ENCODE data around the gene CCL22. TPM values are rescaled to one million over a fixed set of nuclear protein-coding genes. Genes with fewer than 3 reads are reported as not detected.

Gene CCL22
- total RNA-seq, 4 donors from 2014 or later, result 0.40 to 3.3 TPM; not detected in 2

DNA sequence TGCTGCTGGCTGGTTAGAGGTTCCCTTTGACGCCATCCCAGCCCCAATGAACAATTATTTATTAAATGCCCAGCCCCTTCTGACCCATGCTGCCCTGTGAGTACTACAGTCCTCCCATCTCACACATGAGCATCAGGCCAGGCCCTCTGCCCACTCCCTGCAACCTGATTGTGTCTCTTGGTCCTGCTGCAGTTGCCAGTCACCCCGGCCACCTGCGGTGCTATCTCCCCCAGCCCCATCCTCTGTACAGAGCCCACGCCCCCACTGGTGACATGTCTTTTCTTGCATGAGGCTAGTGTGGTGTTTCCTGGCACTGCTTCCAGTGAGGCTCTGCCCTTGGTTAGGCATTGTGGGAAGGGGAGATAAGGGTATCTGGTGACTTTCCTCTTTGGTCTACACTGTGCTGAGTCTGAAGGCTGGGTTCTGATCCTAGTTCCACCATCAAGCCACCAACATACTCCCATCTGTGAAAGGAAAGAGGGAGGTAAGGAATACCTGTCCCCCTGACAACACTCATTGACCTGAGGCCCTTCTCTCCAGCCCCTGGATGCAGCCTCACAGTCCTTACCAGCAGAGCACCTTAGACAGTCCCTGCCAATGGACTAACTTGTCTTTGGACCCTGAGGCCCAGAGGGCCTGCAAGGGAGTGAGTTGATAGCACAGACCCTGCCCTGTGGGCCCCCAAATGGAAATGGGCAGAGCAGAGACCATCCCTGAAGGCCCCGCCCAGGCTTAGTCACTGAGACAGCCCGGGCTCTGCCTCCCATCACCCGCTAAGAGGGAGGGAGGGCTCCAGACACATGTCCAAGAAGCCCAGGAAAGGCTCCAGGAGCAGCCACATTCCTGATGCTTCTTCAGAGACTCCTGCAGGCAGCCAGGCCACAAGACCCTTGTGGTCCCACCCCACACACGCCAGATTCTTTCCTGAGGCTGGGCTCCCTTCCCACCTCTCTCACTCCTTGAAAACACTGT, 25.0 kb downstream of the CCL22 start:
- H3K27ac ChIP-seq, result peak overlapping the region in 2 of 4 donors; percentile 13 to 35
- DNase-seq, result peak in 1 of 3 donors; percentile 21
- TF ChIP-seq POLR2A (IDR thresholded peaks at IDR 0.05), result no peak
- TF ChIP-seq, protein P1, sequence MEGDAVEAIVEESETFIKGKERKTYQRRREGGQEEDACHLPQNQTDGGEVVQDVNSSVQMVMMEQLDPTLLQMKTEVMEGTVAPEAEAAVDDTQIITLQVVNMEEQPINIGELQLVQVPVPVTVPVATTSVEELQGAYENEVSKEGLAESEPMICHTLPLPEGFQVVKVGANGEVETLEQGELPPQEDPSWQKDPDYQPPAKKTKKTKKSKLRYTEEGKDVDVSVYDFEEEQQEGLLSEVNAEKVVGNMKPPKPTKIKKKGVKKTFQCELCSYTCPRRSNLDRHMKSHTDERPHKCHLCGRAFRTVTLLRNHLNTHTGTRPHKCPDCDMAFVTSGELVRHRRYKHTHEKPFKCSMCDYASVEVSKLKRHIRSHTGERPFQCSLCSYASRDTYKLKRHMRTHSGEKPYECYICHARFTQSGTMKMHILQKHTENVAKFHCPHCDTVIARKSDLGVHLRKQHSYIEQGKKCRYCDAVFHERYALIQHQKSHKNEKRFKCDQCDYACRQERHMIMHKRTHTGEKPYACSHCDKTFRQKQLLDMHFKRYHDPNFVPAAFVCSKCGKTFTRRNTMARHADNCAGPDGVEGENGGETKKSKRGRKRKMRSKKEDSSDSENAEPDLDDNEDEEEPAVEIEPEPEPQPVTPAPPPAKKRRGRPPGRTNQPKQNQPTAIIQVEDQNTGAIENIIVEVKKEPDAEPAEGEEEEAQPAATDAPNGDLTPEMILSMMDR (IDR thresholded peaks at IDR 0.05), result no peak
- H3K27me3 ChIP-seq, result no peaks in the 10 kb centered on the region
- peaks cover 0 to 15% (median 10%) of the 10 kb centered on the region in 4 donors for H3K4me1 ChIP-seq
- H3K4me3 ChIP-seq, result no peak overlapping the region
- H3K36me3 ChIP-seq, result no peaks in the 10 kb centered on the region
- no peaks in the 10 kb centered on the region for H3K9me3 ChIP-seq

DNA sequence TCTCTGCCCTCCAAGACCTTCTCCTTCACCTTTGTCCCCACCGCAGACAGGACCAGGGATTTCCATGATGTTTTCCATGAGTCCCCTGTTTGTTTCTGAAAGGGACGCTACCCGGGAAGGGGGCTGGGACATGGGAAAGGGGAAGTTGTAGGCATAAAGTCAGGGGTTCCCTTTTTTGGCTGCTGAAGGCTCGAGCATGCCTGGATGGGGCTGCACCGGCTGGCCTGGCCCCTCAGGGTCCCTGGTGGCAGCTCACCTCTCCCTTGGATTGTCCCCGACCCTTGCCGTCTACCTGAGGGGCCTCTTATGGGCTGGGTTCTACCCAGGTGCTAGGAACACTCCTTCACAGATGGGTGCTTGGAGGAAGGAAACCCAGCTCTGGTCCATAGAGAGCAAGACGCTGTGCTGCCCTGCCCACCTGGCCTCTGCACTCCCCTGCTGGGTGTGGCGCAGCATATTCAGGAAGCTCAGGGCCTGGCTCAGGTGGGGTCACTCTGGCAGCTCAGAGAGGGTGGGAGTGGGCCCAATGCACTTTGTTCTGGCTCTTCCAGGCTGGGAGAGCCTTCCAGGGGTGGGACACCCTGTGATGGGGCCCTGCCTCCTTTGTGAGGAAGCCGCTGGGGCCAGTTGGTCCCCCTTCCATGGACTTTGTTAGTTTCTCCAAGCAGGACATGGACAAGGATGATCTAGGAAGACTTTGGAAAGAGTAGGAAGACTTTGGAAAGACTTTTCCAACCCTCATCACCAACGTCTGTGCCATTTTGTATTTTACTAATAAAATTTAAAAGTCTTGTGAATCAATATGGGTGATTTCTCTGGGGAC, 25.9 kb downstream of the CCL22 start:
- peak; percentile 37 to 69 (median 62) for DNase-seq
- Histone ChIP-seq H3K4me3 (no peak overlapping the region), H3K27ac (peak overlapping the region in 2 of 4 donors; percentile 13 to 35), H3K9me3 (no peaks in the 10 kb centered on the region), H3K4me1 (peaks cover 0 to 15% (median 10%) of the 10 kb centered on the region in 4 donors), H3K27me3 (no peaks in the 10 kb centered on the region), H3K36me3 (no peaks in the 10 kb centered on the region)
- no peak for TF ChIP-seq POLR2A (IDR thresholded peaks at IDR 0.05)
- TF ChIP-seq, protein P1 (IDR thresholded peaks at IDR 0.05), result no peak

DNA sequence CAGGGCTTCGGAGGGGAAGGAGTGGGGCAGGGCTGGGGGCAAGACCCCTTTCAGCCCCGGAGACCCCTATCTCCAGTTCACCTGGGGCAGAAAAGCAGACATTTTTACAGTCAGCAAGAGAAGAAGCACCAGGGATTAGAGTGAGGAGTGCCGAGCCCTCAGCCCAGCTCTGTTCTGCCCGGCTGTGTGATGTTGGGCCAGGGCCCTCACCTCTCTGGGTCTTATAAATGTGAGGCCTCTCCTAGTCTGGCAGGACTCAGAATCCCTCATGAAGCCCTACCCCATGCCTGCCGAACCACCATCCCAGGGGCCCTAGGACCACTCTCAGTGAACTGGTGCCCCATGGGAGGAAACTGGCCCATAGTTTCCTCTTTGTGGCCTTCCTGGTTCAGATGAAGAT, 26.5 kb downstream of the CCL22 start:
- DNase-seq, result no peak
- no peaks in the 10 kb centered on the region for H3K36me3 ChIP-seq
- H3K27ac ChIP-seq, result no peak overlapping the region
- TF ChIP-seq, protein P1 (IDR thresholded peaks at IDR 0.05), result no peak
- no peak overlapping the region for H3K4me3 ChIP-seq
- H3K27me3 ChIP-seq, result no peaks in the 10 kb centered on the region
- H3K4me1 ChIP-seq, result peaks cover 0 to 15% (median 10%) of the 10 kb centered on the region in 4 donors
- no peaks in the 10 kb centered on the region for H3K9me3 ChIP-seq

DNA sequence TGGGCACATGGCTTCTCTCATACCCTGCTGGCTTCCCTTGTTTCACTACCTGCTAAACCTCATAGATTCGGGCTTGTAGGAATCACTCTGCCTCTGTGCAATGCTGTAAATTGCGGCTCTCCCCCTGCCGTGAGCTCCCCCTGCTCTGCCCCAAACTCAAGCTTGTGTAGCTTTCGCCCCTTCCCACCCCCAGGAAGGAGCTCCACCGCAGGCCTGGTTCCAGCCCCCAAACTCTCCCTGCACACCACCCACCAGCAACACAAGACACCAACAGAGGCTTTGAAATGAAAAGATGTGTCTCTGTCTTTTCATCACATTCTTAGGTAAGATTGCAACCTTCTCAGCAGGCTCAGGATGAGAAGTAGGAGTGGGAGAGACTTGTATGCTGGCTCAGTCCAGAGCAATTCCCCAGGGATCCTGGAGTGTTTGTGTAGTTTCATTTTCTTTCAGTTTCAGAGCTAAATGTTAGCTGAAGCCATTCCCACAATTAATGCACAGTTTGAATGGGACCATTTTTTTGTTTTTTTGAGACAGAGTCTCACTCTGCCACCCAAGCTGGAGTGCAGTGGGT, 27.9 kb downstream of the CCL22 start:
- Histone ChIP-seq H3K9me3 (no peaks in the 10 kb centered on the region), H3K4me1 (peaks cover 0 to 15% (median 8%) of the 10 kb centered on the region in 4 donors), H3K4me3 (no peak overlapping the region), H3K27ac (no peak overlapping the region), H3K27me3 (no peaks in the 10 kb centered on the region), H3K36me3 (no peaks in the 10 kb centered on the region)
- DNase-seq, result no peak
- no peak for TF ChIP-seq POLR2A (IDR thresholded peaks at IDR 0.05)
- TF ChIP-seq, protein P1 (IDR thresholded peaks at IDR 0.05), result no peak

DNA sequence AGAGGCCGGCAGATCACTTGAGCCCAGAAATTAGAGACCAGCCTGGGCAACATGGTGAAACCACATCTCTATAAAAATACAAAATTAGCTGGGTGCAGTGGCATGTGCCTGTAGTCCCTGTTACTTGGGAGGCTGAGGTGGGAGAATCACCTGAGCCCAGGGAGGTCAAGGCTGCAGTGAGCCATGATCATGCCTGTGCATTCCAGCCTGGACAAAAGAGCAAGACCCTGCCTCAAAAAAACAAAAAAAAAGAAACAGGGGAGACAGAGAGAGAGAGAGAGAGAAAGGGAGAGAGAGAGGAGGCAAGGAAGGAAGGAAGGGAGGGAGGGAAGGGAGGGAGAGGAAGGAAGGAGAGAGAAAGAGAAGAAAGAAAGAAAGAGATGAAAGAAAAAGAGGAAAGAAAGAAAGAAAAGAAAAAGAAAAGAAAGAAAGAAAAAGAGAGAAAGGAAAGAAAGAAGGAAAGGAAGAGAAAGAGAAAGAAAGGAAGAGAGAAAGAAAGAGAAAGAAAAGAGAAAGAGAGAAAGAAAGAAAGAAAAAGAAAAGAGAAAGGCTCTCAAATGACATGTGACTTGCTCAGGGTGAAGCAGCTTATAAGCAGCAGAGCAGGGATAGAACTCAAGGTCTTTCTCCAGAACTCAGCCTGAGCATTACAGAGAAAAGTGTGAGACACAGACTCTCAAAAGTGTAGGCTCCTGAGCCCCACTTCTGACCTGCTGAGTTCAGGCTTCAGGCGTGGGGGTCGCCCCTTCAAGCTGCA, 29.2 kb downstream of the CCL22 start:
- TF ChIP-seq, protein P1 (IDR thresholded peaks at IDR 0.05), result no peak
- no peak for TF ChIP-seq POLR2A (IDR thresholded peaks at IDR 0.05)
- Histone ChIP-seq H3K36me3 (no peaks in the 10 kb centered on the region), H3K4me1 (peaks cover 0 to 15% (median 8%) of the 10 kb centered on the region in 4 donors), H3K4me3 (no peak overlapping the region), H3K27me3 (no peaks in the 10 kb centered on the region), H3K9me3 (no peaks in the 10 kb centered on the region), H3K27ac (no peak overlapping the region)
- DNase-seq, result no peak
